Kidney tubule cell (primary cell): Measurements from ENCODE around the gene ZNF641.

ENCODE experiments used
- DNase-seq: peaks from one replicate; pipeline ENCODE4 v3.0.0-alpha.2; 2018; ENCODE audit warnings: low spot score

The ZNF641 gene

DNA sequence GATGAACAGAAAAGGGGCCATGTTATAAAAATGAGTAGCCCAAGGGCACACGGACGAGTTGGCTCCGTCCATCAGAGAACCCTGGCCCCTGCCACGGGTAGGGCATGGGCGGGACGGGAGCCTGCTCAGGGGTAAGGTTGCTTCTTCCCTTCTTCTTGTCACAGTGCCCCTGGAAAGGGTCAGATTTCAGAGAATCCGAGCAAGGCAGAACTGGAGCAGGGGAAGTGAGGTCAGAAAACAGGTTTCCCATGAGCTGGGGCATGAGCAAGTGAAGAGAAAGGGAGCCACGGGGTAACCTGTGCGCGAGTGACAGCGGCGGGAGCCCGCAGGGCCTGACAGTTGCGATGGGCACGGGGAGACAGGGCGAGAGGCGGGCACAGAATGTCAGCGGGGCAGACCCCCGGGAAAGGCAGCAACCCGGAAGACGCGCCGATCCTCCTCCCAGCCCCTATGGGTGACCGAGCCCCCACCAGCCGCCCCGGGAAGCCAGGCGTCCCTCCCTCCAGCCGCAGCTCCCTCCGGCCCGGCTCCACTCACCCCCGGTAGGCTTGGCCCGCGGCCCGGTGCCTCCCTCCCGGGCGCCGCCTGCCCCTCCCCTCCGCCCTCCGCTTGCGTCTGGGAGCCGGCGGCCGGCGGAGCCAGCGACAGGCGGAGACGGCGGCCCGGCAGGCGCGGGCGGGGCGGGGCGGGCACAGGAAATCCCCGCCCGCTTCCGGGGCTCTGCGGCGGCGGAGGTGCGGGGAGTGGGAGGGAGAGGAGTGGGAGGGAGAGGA is at the start of gene ZNF641:
TSS of gene ZNF641 (minus strand) at position 671 of the 773 bp plus-strand sequence. CDS start 2,829 bp downstream, outside the sequence.
- DNase-seq, result peak; percentile 84

DNA sequence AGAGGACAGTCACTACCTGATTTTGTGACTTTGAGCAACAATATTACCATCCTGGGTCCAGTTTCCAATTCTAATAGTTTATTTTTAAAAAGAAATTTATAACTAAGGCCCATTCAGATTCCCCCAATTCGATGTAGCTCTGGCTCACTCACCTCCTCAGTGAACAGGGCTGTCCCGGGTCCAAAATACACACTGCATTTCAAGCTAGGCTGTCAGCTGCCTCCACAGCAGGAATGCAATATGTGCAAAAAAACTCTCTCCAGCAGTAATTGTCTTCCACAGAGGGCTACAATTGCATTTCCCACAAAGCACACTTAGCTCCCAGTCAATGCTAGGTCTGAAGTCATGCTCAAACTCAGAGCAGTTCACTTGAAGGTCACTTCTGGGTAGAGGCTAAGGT is 39.3 kb upstream of the ZNF641 start:
- DNase-seq, result no peak

DNA sequence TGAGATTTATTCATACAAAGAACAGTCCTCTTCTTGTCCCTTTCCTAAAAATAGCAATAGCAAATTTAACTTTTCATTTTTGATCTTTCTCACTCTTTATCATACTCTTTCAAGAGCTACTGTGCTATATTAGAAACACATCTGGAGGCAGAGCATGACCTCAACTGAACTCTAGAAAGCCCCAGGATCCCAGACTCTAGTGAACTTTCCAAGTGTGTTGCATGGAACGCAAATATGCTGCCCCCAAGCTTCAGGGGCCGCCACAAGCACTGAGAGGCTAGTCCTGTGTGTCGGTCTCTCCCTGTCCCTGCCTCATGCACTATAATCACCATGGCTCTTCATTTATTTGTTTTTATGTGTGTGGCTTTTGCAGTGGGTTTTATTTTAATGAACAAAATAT is 38.7 kb upstream of the ZNF641 start:
- no peak for DNase-seq

DNA sequence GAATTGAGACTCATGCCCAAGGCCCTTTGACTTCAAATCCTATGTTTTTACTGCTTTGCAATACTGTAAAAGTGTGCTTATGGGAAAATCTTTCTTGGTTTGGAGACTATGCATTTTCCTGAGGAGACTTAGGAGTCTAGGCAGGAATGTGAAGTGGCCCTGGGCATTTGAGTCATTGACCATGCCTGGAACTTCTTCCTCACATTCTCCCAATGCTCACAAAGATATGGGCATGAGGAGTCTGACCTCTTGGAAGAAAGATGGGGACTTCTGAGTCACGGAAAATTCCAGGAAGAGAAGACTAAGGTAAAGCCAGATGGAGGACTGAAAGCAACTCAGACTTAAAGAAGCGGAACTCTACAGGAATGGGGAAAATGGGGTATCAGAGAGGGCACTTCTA is 38.2 kb upstream of the ZNF641 start:
- peak; percentile 38 for DNase-seq

DNA sequence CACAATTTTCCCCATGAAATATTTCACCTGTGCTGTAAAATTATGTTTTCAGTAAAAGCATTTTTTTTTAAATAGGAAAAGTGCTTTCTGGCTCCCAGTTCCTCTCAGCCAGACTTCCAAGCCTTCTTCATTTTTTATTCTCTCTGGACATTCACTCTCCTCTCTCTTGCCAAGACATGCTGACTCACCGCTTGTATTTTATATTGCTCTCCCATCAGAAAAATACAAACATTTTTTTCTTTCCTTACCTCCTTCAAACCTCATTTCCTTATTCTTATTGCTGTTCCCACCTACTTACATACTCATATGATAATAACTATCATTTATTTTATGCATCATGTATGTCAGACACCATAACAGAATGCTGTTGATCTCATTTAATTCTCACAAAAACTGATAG is 37.7 kb upstream of the ZNF641 start:
- DNase-seq, result no peak

DNA sequence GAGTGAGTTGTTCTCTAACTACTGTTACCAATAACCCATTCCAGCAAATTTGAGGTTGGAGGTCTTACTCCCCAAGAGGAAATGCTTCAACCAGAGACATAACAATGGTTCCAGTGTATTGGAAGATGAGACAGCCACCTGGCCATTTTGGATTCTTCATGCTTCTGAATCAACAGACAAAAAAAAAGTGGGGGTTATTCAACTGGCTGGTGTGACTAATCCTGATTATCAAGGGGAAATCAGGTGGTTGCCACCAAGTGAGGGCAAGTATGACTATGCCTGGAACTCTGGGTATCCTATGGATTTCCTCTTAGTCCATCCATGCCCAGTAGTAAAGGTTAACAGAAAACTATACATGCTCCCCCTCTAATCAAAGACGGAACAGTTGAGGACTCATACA is 29.9 kb upstream of the ZNF641 start:
- no peak for DNase-seq

DNA sequence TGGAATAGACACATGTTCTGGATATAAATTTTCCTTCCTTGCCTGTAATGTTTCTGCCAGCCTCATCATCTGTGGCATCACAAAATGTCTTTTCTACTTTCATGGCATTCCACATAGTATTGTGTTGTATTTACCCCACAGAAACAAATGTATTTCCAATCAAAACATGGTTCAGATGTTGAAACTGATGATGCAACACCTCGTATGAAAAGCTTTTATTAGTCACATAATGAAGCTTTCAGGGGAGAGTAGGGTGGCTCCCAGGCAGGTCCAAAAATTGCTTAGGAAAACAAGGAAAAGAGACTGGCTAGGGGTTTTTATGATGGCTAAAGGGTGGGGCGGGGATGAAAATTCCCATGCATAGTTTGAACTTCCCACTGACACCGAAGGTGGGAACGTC is 29.1 kb upstream of the ZNF641 start:
- DNase-seq, result no peak

DNA sequence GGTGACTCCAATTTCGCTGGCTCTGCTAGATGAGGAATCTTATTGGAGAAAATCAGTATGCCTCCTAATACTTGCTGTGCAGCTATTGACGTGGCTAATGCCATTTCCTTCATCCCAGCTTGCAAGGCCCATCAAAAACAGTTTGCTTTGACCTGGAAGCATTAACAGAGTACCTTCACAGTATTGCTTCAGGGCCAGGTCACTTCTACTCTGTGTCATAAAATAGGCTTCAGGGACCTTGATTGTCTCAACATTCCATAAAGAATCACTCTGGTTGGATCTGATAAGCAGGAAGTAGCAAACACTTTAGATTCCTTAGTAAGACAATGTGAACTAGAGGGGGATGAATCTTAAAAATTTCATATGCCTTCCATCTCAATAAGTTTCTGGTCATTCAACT is 26.9 kb upstream of the ZNF641 start:
- DNase-seq, result no peak

DNA sequence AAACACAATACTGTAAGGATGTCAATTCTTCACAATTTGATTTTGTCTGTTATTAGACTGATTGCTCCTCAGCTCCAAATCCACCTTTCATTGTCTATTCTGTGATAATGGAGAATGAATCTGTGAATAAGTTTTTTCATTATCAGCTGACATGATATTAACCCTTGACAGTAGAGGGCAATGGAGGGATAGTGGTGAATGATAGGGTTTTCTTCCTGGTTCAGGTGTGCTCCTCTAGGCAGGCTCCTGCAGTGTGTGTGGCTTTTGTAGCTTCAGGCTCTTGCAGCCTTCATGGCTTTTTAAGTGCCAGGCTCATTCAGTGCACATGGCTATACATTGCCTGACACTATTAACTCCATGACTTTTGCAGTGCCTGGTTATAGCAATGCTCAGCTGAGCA is 23.4 kb upstream of the ZNF641 start:
- DNase-seq, result no peak

DNA sequence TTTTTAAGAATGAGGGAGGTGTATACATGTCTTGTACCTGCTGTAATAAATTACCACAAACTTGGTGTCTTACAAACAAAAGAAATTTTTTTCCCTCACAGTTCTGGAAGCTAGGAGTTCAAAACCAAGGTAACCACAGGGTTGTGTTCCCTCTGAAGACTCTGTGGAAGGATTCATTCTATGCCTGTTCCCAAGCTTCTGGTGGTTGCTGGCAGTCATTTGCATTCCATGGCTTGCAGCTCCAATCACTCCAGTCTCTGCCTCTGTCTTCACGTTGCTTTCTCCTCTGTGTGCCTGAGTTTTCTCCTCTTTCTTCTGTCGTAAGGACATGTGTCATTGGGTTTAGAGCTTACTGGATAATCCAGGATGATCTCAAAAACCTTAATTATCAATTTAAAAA is 15.4 kb upstream of the ZNF641 start:
- DNase-seq, result no peak

DNA sequence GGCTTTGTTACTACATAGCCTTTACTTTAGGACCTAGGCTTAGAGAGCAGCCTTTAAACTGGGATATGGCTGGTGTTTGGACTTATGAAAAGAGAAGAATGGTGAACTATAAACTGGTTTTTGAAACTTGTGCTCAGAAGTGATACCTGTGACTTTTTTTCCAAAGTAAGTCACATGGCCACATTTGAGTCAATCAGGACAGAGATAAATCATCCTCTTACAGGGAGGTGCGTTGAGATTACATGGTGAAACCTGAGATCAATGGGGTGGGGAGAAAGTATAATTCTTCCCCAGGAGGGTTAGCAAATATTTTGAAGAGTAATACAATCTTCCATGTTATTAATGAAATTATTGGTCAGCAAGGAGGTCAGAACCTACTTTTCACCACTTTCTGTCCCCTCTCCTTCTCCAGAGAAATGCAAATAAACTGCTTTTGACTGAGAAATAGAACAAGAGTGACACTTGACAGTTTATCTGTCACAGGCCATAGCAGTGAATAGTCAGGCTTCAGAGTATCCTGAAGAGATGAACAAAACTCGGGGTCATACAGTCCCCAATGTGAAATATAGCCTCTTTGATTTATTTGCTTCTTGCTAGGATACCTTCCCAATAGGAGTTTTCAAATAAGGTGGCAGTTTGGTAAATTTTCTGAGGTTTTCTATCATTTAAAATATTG is 11.1 kb upstream of the ZNF641 start:
- no peak for DNase-seq

DNA sequence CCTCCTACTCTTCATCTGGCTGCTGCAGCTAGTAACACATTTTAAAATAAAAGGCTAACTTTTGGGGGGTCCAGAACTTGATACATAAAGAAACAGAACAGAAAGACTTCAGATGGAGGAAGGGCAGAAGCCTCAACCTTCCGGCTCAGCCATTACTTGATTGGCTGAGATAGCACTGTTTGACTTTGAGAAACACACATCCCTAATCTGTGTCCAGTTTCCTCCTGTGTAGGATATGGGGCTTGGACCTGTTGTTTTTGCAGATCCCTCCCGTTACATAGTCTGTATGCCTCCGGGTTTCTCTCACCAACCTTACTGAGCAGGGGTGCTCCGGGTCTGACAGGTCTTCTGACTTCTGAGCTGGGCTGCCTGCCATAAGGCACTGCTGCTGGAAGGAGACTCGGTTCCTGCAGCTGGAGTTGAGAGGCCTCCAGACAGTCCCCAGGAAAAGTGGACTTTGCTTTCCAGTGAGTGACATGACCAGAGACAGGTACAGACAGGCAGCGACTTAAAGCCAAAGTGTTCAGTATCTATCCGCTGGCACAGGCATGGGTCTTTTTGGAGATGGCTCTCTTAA is 8.3 kb upstream of the ZNF641 start:
- DNase-seq, result no peak

DNA sequence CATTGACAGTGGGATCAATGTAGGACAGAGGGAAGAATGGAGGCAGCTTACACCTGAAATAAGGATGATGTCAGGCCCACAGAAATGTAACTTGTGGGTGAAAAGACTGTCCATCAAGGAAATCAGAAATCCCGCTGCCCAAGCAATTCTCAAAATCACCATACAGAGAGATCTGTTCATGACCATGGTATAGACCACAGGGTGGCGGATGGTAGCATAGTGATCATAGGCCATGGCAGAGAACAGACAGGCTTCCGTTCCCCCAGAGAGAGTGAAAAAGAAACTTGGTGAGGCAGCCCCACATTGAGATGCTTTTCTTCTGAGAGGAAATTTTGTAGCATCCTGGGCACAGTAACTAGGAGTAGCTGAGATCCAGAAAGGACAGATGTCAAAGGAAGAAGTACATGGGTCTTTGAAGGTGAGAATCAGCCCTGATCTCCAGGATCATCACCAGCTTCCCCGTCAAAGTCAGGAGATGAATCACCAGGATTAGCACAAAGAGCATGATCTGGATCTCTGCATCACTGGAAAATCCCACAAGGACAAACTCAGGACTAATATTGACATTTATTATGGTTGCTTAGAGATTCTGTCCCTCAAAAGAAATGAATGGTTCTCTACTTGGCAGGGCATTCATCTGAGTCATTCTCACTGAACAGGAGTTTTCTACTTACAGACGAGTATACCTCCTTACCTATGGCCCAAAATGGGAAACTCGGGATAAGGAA is 5.5 kb upstream of the ZNF641 start:
- peak; percentile 91 for DNase-seq

DNA sequence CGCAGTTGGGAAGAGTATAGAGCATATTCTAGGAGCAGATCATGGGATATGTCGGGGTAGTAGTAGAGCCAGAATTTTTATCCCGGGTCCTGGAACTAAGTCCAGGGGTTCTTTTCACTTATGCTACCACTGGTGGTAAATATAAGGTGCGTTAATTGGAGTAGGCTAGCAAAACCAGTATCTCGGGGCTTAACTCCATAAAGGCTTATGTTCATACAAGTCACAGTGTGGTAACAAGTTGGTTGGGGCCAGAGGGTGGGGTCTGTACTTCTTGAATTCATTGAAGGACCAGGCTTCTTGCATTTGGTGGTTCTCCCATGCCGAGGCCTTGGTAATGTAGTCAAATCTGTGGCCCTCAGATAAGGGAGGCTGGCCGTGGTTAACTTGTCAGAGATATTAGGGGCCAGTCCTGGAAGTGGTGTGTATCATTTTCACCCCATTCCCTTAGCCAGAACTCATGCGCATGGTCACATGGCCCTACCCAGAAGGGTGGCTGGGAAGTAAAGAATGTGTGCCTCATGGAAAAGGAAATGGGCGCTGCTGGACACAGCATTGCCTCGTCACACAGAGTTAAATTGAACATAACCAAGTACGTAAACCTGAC is 1.5 kb upstream of the ZNF641 start:
- DNase-seq, result no peak

DNA sequence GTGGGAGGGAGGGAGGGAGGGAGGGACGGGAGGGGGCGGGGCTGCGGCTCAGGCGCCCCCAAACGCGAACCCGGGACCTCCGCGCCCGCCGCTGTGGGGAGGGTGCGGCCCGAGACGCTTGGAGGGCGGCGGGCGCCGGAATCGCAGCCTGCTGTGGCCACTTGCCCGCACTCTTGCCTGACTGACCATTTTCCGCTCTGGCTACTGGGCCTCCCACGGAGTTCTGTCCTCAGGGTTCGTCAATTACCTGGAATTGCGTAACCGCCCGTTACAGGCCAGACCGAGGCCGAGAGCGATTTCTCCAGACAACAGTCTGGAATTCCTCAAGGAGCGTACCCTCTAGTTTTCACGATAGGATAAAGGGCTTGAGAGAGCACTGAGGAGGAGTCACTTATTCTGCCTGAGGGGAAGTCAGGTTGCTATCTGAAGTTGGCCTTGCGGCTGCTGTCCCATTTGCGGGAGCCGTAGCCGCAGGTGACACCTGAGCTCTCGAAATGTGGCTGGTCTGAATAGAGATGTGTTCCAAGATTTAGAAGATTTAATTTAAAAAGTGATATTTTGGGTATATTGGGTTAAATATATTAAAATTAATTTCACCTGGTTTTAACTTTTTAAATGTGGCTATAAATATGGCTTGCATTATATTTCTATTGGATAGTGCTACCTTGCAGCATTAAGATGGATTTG is 446 bp upstream of the ZNF641 start:
- DNase-seq, result peak; percentile 86

DNA sequence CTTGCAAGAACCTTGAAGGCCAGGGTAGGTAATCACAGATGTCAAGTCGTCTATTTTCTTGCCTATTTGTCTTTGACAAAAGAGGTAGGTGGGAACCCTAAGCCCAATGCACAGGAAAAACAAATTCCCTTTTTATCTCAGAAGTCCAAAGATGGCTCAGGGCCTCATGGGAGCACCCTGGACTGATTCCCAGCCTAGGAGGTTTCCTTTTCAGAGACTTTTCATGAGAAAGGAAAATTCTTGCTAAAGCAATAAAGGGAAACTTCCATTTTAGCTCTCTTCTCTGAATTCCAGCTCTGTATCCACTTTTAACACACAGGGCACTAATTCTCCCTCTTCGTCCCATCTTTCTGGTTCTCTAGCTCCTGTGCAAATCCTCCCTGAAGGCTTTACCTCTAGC is 1.2 kb downstream of the ZNF641 start:
- DNase-seq, result no peak

DNA sequence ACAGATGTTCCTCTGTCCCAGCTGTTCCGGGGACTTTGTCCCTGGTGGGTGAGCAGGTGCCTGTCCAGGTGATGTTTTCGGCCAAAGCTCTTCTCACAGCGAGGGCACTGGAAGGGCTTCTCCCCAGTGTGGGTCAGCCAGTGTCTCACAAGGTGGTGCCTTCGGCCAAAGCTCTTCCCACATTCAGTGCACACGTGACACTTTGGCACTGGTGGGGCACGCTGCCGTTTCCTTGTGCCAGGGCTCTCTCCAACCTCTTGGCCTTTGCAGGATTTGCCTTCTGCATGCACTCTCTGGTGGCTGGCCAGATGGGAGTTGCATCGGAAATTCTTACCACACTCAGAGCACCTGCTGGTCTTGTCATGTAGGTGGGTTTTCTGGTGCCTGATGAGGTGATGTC is 7.7 kb downstream of the ZNF641 start:
- no peak for DNase-seq

DNA sequence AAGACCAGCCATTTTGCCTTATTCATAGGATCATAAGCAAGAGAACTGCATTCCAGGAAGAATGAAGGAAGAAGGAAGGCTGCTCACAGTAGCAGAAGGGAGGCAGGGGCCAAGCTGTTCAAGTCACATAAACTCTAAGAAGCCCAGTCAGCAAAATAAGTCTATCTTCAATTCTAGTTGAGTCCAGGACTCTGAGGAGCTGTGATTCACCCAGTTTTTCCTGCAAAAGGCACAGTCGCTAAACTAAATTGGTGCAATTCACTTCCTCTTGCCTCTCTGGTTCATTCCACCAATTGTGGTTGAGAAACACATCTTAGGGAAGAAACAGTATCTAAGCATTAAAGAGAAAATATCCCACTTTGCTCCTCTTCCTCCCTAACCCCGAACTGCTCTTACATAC is 9.8 kb downstream of the ZNF641 start:
- no peak for DNase-seq

DNA sequence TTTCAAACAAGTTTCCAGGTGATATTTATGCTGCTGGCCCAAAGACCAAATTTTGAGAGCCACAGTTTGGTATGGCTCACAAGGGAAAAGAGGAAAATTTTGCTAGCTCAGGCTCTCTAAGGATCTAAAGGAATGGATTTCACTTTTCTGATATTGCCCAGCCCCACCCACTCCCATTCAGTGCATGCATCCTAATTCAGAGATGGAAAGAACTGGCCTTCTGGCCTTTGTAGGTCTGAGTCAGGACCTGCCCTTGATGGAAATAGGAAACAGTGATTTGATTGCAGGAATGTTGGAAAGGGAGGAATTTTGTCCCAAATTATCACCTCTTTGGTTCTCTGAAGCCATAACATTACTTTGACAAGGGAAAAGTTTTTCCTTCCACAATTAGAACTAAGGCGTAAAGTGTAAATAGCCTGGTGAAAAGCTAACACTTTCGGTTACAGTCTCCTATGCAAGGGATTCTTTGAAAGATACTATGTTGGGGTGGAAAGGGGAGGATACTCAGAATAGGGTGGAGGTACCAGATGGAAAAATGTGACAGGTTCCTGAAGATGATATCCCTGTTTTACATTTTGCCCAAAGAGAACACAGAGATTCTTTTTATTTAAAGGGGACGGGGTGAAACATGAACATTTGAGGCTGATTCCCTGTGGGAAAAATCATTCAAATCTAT is 11.1 kb downstream of the ZNF641 start:
- DNase-seq, result no peak

DNA sequence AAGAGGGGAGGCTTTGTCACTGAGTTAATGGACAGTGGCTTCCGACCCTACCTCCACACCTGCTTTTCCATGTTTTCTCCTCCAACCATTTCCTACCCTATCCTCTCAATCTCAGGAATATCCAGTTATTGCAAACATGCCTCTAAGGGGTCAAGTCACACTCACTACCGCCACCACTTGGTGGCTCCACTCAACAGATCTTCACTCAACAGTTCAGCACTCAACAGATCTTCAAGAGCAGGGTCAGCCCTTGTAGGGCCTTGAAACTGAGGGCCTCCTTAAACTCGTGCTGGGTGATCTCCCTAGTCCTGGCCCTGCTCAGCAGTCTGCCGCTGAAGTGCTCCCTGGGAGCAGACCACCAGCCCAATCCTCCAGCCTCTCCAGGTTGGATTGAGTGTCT is 14.2 kb downstream of the ZNF641 start:
- no peak for DNase-seq

DNA sequence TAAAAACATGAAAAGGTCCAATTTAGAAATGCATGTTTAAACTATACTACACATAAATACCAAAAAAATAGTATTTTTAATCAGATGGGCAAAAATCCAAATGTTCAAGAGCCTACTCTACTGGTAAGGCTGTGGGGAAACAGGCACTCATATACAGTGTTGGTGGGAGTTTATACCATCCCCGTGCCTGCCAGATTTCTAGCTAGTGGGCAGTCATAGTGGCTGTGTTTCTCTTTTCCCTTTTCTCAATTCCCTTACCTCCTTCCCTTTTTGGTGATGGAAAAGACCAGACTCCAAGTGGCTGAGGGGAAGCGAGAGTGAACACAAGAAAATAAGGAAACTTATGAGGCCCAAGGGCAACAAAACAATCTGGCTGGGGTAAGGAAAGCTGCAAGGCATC is 14.7 kb downstream of the ZNF641 start:
- no peak for DNase-seq
